ENCODE results near the gene OSCAR. TPM values are rescaled to one million over a fixed set of nuclear protein-coding genes. Genes with fewer than 3 reads are reported as not detected.

The OSCAR gene
- total and polyA plus RNA-seq, 2 of the 13 experiments (the other 11 are each of a cell fraction or from before 2014, with no cell fraction given) = 1.9 TPM; not detected in 1

DNA sequence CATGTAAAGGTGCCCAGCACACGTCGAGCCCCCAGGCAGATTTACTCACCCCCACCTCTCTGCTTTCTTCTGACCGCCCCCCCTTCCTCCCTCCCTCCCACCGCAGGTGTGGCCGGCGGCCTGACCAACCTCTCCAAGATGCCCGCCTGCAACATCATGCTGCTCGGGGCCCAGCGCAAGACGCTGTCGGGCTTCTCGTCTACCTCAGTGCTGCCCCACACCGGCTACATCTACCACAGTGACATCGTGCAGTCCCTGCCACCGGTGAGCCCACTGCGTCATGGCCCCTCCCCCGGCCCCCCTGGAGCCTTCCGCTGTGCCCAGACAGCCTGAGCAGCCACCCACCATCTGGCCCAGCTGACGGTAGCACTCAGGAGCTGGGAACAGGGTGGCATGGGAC lies 23.8 kb upstream of the OSCAR start (continued):
- TF ChIP-seq NKX3-1 (CRISPR knock-in tag; IDR thresholded peaks at IDR 0.05) = no peak

DNA sequence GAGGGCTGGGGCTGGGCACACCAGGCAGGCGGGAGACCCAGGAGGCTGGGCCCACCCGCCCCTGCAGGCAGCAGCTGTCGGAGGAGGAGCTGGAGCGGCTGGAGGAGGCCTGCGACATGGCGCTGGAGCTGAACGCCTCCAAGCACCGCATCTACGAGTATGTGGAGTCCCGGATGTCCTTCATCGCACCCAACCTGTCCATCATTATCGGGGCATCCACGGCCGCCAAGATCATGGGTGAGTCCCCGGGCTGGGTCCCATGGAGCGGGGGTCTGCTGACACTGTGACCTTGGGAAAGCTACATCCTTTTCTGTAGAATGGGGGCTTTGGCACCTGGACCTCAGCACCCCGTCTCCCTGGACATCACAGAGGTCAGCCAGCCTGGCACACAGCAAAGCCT lies 23.1 kb upstream of the OSCAR start:
- ATAC-seq = no peak
- TF ChIP-seq, protein P1, sequence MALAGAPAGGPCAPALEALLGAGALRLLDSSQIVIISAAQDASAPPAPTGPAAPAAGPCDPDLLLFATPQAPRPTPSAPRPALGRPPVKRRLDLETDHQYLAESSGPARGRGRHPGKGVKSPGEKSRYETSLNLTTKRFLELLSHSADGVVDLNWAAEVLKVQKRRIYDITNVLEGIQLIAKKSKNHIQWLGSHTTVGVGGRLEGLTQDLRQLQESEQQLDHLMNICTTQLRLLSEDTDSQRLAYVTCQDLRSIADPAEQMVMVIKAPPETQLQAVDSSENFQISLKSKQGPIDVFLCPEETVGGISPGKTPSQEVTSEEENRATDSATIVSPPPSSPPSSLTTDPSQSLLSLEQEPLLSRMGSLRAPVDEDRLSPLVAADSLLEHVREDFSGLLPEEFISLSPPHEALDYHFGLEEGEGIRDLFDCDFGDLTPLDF (CRISPR knock-in tag; IDR thresholded peaks at IDR 0.05) = no peak
- TF ChIP-seq, protein P2, sequence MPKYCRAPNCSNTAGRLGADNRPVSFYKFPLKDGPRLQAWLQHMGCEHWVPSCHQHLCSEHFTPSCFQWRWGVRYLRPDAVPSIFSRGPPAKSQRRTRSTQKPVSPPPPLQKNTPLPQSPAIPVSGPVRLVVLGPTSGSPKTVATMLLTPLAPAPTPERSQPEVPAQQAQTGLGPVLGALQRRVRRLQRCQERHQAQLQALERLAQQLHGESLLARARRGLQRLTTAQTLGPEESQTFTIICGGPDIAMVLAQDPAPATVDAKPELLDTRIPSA (CRISPR knock-in tag; IDR thresholded peaks at IDR 0.05; ENCODE audit: borderline replicate concordance) = no peak
- TF ChIP-seq ETV5 (CRISPR knock-in tag; IDR thresholded peaks at IDR 0.05; ENCODE audit: borderline replicate concordance) = no peak
- TF ChIP-seq ZNF263 (CRISPR knock-in tag; IDR thresholded peaks at IDR 0.05) = no peak
- no peak for TF ChIP-seq KLF16 (CRISPR knock-in tag; IDR thresholded peaks at IDR 0.05)
- TF ChIP-seq CENPX (CRISPR knock-in tag; IDR thresholded peaks at IDR 0.05) = no peak
- TF ChIP-seq, protein P3, sequence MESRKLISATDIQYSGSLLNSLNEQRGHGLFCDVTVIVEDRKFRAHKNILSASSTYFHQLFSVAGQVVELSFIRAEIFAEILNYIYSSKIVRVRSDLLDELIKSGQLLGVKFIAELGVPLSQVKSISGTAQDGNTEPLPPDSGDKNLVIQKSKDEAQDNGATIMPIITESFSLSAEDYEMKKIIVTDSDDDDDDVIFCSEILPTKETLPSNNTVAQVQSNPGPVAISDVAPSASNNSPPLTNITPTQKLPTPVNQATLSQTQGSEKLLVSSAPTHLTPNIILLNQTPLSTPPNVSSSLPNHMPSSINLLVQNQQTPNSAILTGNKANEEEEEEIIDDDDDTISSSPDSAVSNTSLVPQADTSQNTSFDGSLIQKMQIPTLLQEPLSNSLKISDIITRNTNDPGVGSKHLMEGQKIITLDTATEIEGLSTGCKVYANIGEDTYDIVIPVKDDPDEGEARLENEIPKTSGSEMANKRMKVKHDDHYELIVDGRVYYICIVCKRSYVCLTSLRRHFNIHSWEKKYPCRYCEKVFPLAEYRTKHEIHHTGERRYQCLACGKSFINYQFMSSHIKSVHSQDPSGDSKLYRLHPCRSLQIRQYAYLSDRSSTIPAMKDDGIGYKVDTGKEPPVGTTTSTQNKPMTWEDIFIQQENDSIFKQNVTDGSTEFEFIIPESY (CRISPR knock-in tag; IDR thresholded peaks at IDR 0.05) = no peak
- TF ChIP-seq TGIF2 (CRISPR knock-in tag; IDR thresholded peaks at IDR 0.05) = no peak
- Histone ChIP-seq H3K9me3 (ENCODE audit: low read length) (no peaks in the 10 kb centered on the region), H3K4me2 (ENCODE audit: low read depth, low read length) (no peak overlapping the region), H4K20me1 (ENCODE audit: insufficient read depth, low read length) (no peaks in the 10 kb centered on the region), H3K9ac (ENCODE audit: insufficient read depth, low read depth, low read length) (no peak overlapping the region), H3K27me3 (ENCODE audit: control insufficient read depth in 1 of 2, insufficient read depth in 2 of 2, low read length in 2 of 2) (no peaks in the 10 kb centered on the region), H3K4me1 (ENCODE audit: insufficient read depth, low read length) (no peaks in the 10 kb centered on the region), H2AFZ (ENCODE audit: low read length) (no peak overlapping the region), H3K36me3 (replicated peaks in 1 of 2; ENCODE audit: control insufficient read depth in 1 of 2, insufficient read depth in 2 of 2, low read length in 2 of 2) (peaks cover 22 to 74% of the 10 kb centered on the region in 2 experiments; a peak in 4 of 5 replicates), H3K4me3 (replicated peaks in 1 of 3; ENCODE audit: insufficient read depth in 1 of 3, low read depth in 2 of 3, low read length in 3 of 3) (no peak overlapping the region), H3K27ac (ENCODE audit: extremely low read length, insufficient read depth, low read length) (no peak overlapping the region), H3K79me2 (ENCODE audit: insufficient read depth, low read length) (no peaks in the 10 kb centered on the region)
- 94% methylated on average over 13 of the region's 17 CpGs for WGBS (ENCODE audit: low lambda C conversion rate)
- intact Hi-C loops (cut with micrococcal nuclease; ENCODE audit: unreplicated experiment) (no loop called here), in situ Hi-C loops (cut with HindIII; ENCODE audit: extremely low pct_ligation_motif_present, low pct_unique_long_range_greater_than_20kb) (no loop called here)
- no peak for DNase-seq (ENCODE audit: low spot score)
- no TSS peak for BruUV-seq (replicated peaks)
- FAIRE-seq = no peak
- ChIA-PET CTCF (ENCODE audit: low intra/inter-chr PET ratio, low total read pairs) (no interaction called here), POLR2A (interaction anchor here (1.6 kb wide), 1 partner anchor 13 kb away, joined by 4 read pairs; no protein-coding TSS in a partner anchor)
